GM03348 (cell line): ENCODE measurements around the gene TREH.
A peak's percentile ranks its signal among the peaks of the same experiment; 100 is the strongest.

Source experiments
- DNase-seq: peaks from one replicate; pipeline ENCODE4 v3.0.0; 2012; ENCODE audit warnings: low spot score

TREH gene

GRCh38 chr11:118610773-118611432 lies 68.5 kb downstream of the TREH start:
- DNase-seq = peak; percentile 79

GRCh38 chr11:118610225-118610772 lies 69.2 kb downstream of the TREH start:
- no peak for DNase-seq

GRCh38 chr11:118609380-118610224 lies 69.8 kb downstream of the TREH start:
- no peak for DNase-seq

- DNase-seq = peak; percentile 90
Observed at GRCh38 chr11:118608360-118609227, 70.9 kb downstream of the TREH start.

GRCh38 chr11:118607401-118608359 lies 71.8 kb downstream of the TREH start, which contains the start of gene PHLDB1:
Gene PHLDB1, plus strand, starts transcription at chr11:118607615. Its CDS starts 6,222 bp downstream, at chr11:118613837.
- DNase-seq = peak; percentile 87
